Right atrium auricular region (tissue), 2 donors: ENCODE results near the gene PDZD7. TPM values are rescaled to one million over a fixed set of nuclear protein-coding genes. Genes with fewer than 3 reads are reported as not detected.

Source experiments
- DNase-seq: peaks from one replicate; pipeline ENCODE4 v3.0.0-alpha.2; 2019; ENCODE audit warnings: low spot score
- H3K27ac ChIP-seq, 2 donors: fragments of 200-600 bp; sonication (generic); 1 replicate in 1 of 2; 2 replicates in 1 of 2; pipeline ENCODE4 v1.5.1; 2016 to 2019
- H3K27me3 ChIP-seq, 2 donors: fragments of 200-600 bp; sonication (generic); one replicate each; pipeline versions ENCODE4 v1.5.1 to v1.6.0; 2017 to 2019
- H3K36me3 ChIP-seq: fragments of 200-600 bp; sonication (generic); one replicate; pipeline ENCODE4 v1.5.1; 2016
- H3K4me1 ChIP-seq, 2 donors: fragments of 200-600 bp; sonication (generic); one replicate each; pipeline versions ENCODE4 v1.5.1 to v1.6.0; 2017 to 2019
- H3K4me3 ChIP-seq, 2 donors: fragments of 200-600 bp; sonication (generic); 1 replicate in 1 of 2; 2 replicates in 1 of 2; pipeline ENCODE4 v1.5.1; 2017 to 2019; ENCODE audit warnings: mild to moderate bottlenecking in 1 of 2, moderate library complexity in 1 of 2
- H3K9me3 ChIP-seq, 2 donors: fragments of 200-600 bp; sonication (generic); one replicate each; pipeline ENCODE4 v1.5.1; 2019
- total RNA-seq, 2 donors: library from RNA; depleted of rRNA; stranded (reverse); fragments of >200 nt; gene quantifications; one replicate each; pipeline ENCODE4 v1.1.0, GENCODE V29; 2016
- TF ChIP-seq, protein P1 (sequence below), 2 donors: fragments of 200-600 bp; sonication (generic); IDR thresholded peaks; one replicate each; pipeline ENCODE4 v1.5.1; 2019; ENCODE audit warnings: antibody characterized with exemption in 2 of 2

Gene PDZD7
- total RNA-seq, 2 donors from 2014 or later = 0.59 to 1.3 TPM

DNA sequence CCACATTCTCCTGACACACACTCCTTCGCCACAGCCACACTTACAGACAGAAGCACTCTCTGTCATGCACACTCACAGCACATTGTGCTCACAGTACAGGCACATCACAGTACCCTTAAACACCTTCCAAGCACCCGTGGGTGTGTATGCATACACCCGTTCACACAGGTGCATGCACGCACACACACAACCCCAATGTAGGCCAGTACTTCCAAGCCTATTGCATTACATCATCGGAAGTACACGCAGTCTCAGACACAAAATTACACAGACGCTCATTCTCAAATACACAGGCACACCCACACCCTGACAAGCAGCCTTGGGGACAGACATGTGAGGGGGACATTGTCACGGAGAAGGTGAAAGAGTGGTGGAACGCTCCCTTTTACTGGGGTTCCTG, 42.0 kb upstream of the PDZD7 start:
- TF ChIP-seq, protein P1, sequence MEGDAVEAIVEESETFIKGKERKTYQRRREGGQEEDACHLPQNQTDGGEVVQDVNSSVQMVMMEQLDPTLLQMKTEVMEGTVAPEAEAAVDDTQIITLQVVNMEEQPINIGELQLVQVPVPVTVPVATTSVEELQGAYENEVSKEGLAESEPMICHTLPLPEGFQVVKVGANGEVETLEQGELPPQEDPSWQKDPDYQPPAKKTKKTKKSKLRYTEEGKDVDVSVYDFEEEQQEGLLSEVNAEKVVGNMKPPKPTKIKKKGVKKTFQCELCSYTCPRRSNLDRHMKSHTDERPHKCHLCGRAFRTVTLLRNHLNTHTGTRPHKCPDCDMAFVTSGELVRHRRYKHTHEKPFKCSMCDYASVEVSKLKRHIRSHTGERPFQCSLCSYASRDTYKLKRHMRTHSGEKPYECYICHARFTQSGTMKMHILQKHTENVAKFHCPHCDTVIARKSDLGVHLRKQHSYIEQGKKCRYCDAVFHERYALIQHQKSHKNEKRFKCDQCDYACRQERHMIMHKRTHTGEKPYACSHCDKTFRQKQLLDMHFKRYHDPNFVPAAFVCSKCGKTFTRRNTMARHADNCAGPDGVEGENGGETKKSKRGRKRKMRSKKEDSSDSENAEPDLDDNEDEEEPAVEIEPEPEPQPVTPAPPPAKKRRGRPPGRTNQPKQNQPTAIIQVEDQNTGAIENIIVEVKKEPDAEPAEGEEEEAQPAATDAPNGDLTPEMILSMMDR (IDR thresholded peaks at IDR 0.05) = no peak
- Histone ChIP-seq H3K9me3 (no peaks in the 10 kb centered on the region), H3K4me1 (no peaks in the 10 kb centered on the region), H3K27ac (no peak overlapping the region), H3K36me3 (no peaks in the 10 kb centered on the region), H3K4me3 (no peak overlapping the region), H3K27me3 (peaks cover 0 to 7% of the 10 kb centered on the region in 2 donors)
- no peak for DNase-seq

DNA sequence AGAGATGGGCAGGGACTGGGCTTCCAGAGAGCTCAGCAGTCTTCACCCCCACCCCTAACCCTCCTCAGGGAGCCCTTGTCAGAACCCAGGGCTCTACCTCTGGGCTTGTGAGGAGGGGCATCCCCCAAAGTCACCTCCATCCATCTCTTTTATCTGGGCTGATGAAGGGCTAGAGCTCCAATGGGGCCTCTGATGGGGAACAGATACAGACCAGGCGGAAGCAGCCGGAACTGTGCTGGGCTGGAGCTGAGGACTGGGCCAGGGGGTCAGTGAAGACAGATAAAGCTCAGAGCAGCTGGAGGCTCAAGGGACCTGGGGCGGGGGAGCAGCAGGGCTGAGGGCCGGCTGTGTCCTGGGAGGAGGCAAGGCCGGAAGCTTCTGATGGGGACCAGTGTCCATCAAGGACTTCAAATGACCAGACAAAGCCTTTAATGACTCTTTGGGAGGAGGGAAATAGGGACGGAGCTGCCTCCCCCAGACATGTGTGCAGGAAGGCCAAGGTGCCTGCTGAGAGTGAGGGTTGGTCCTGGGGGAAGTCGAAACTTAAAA, 41.0 kb upstream of the PDZD7 start:
- Histone ChIP-seq H3K4me3 (no peak overlapping the region), H3K4me1 (peaks cover 0 to 9% of the 10 kb centered on the region in 2 donors), H3K36me3 (no peaks in the 10 kb centered on the region), H3K9me3 (no peaks in the 10 kb centered on the region), H3K27ac (no peak overlapping the region), H3K27me3 (peaks cover 0 to 7% of the 10 kb centered on the region in 2 donors)
- no peak for DNase-seq
- TF ChIP-seq, protein P1 (IDR thresholded peaks at IDR 0.05) = no peak

DNA sequence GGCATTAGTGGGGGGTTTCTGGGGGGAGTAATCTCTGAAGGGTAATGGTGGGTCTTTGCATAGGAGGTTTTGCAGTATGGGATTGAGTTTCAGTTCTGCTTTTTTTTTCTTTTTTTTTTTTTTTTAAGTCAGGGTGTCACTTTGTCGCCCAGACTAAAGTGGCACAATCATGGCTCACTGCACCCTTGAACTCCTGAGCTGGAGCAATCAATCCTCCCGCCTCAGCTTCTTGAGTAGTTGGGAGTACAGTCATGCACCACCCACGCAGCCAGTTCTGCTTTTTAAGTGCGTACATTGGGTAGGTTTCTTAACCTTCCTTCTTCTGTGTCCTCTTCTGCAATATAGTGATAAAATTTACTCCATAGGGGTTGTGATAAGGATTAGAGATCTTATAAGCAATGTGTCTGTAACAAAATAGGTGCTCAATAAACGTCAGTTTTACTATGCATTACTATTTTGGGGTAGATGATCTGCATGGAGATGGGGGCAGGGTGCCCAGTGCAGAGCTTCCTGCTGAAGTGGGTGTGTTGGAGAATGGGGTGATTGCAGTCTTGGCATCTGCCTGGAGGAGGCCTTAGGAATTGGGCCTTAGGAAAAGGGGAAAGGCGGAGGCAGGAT, 40.4 kb upstream of the PDZD7 start:
- H3K27ac ChIP-seq = no peak overlapping the region
- H3K9me3 ChIP-seq = no peaks in the 10 kb centered on the region
- peak; percentile 77 for DNase-seq
- peaks cover 0 to 15% of the 10 kb centered on the region in 2 donors for H3K4me1 ChIP-seq
- TF ChIP-seq, protein P1 (IDR thresholded peaks at IDR 0.05) = no peak
- H3K27me3 ChIP-seq = peaks cover 0 to 7% of the 10 kb centered on the region in 2 donors
- H3K36me3 ChIP-seq = no peaks in the 10 kb centered on the region
- H3K4me3 ChIP-seq = no peak overlapping the region

DNA sequence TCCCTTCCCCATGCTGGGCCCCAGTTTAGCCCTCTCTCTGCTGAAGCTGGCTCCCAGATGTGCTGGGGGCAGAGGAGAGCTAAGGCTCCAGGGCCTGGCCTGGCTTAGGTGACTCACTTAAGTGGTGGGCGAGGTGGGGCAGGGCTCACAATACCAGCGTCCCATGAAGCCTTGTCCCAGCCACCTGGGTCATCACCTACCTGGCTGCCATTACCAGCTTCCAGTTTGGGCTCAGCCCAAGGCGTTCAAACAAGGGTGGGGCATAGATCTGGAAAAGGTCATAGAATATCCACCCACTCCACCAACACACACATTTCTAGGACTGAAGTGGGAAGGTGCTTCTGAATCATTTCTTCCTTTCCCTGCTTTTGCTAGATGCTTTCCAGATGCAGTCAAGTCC, 39.2 kb upstream of the PDZD7 start:
- DNase-seq = no peak
- H3K27ac ChIP-seq = no peak overlapping the region
- H3K36me3 ChIP-seq = no peaks in the 10 kb centered on the region
- TF ChIP-seq, protein P1 (IDR thresholded peaks at IDR 0.05) = no peak
- peaks cover 0 to 7% of the 10 kb centered on the region in 2 donors for H3K27me3 ChIP-seq
- no peaks in the 10 kb centered on the region for H3K9me3 ChIP-seq
- peaks cover 0 to 27% of the 10 kb centered on the region in 2 donors for H3K4me1 ChIP-seq
- H3K4me3 ChIP-seq = no peak overlapping the region

DNA sequence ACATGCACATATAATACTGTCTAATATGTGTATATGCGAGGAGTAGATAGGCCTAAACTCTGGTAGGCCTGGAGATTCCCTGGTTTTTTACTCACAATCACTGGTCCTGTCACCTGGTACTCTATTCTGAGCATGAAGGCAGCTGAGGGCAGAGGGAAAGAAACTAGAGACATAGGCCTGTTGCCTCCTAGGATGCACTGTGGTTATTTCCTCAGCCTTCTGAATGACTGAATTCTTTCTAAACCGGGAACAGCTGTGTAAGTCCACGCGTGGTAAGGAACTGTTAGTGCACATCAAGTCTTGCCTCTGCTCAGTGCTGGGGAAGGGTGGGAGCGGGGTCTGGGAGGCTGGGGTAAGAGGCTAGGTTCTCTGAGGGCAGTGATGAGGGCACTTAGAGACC, 38.5 kb upstream of the PDZD7 start:
- Histone ChIP-seq H3K4me3 (no peak overlapping the region), H3K27ac (no peak overlapping the region), H3K9me3 (no peaks in the 10 kb centered on the region), H3K27me3 (peaks cover 0 to 7% of the 10 kb centered on the region in 2 donors), H3K36me3 (no peaks in the 10 kb centered on the region), H3K4me1 (peaks cover 0 to 33% of the 10 kb centered on the region in 2 donors)
- TF ChIP-seq, protein P1 (IDR thresholded peaks at IDR 0.05) = no peak
- no peak for DNase-seq
